ENCODE data around the gene KLHL4.

KLHL4 gene

GRCh38 chrX:87518504-87518903, 902 bp downstream of the KLHL4 start:
- TF ChIP-seq CTCF (IDR thresholded peaks at IDR 0.05; ENCODE audit: low read depth, low read length): no peak
- H3K4me3 ChIP-seq (ENCODE audit: low read depth, low read length): no peak overlapping the region

DNA sequence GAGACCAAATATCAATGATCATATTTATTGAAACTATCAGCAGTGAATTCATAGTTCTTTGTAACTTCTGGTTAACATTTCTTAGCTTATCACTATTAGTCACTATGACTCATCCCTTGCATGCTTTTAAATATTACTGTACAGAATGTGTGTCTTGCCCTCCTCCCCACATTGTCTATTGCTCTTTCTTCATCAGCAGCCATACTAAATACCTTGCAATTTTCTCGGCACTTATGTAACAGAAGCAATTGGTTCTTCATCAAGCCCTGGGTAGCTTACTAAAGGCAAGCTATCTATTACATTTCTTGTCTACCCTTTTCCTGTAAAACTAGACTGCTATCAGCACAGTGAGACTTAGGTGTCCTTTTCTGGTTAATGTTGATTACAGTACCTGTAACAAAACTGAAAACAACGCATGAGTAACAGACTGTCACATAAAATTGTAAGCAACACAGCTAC, 8.2 kb downstream of the KLHL4 start:
- no peak overlapping the region for H3K4me3 ChIP-seq (ENCODE audit: low read depth, low read length)
- TF ChIP-seq CTCF (IDR thresholded peaks at IDR 0.05; ENCODE audit: low read depth, low read length): no peak

DNA sequence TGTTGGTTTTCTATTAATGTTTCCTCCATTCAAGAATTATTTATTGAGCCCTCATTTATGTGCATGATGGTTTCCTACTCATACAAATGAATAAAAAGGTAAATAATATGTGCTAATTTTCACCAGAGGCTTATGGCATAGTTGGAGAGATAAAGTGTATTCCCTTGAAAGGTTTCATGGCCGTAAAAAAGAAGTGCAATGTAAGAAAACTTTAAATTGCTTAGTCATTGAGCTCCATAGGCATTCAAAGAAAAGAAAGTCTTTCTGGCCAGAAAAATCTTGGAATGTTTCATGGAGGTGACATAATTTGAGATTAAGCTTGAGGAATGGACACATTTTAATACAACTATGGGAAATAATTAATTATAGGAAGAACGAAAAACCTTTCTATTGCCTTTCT, 8.7 kb downstream of the KLHL4 start:
- no peak for TF ChIP-seq CTCF (IDR thresholded peaks at IDR 0.05; ENCODE audit: low read depth, low read length)
- H3K4me3 ChIP-seq (ENCODE audit: low read depth, low read length): no peak overlapping the region

GRCh38 chrX:87528487-87528886, 10.9 kb downstream of the KLHL4 start:
- TF ChIP-seq CTCF (IDR thresholded peaks at IDR 0.05; ENCODE audit: low read depth, low read length): no peak
- H3K4me3 ChIP-seq (ENCODE audit: low read depth, low read length): no peak overlapping the region

DNA sequence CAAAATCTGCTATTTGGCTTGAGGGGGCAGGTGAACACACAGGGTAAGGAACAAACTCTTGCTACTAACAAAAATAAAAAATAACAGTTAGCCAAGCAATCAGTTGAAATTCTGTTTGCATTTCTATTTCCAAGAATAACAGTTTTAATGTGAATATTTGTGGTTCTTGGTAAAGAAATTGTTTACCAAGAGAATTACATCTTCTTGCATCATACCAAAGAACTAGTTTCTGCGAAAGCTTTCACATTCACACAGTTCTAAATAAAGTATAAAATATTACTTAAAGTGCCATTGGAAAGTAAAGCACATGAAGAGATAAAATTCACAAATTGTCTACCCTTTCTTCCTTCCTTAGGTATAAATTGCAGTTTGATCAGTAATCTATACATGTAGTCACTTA, 54.4 kb downstream of the KLHL4 start:
- H3K4me3 ChIP-seq (ENCODE audit: low read depth, low read length): no peak overlapping the region
- no peak for TF ChIP-seq CTCF (IDR thresholded peaks at IDR 0.05; ENCODE audit: low read depth, low read length)

DNA sequence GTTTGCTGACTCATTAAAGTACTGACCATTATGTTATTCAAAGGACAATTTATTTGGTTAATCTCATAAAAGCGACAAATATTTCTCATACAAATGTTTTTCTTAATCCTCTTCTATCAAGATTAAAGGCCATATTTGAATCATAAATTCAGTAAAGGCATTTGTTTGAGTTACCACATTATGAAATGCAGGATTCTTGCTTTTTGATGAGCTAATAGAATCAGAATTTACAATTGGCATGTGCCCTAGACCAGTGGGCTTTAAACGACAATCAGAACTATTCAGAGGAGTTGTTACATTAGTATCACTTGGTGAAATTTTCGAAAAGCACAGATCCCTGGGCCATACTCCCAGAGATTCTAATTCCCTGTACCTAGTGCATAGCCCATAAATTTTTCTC, 55.3 kb downstream of the KLHL4 start:
- H3K4me3 ChIP-seq (ENCODE audit: low read depth, low read length): no peak overlapping the region
- no peak for TF ChIP-seq CTCF (IDR thresholded peaks at IDR 0.05; ENCODE audit: low read depth, low read length)

DNA sequence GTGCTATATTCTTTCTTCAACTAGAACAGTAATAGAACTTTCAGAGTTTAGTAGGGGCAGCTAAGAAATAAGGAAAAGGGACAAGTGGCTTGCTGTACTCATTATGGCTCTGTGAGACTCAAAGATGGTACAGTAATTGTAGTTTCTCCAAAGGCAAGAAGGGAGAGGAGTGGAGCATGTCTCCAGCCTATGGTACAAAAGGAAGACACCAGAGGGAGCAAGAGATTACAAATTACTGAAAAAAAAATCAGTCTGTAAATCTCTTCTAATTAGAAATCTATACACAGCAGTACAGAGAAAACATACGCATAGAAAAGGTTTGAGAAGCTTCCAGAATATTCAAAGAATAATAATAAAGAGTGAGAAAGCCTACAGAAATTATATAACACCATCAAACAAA, 61.4 kb downstream of the KLHL4 start:
- TF ChIP-seq CTCF (IDR thresholded peaks at IDR 0.05; ENCODE audit: low read depth, low read length): no peak
- no peak overlapping the region for H3K4me3 ChIP-seq (ENCODE audit: low read depth, low read length)

Measured in WI38 (cell line).